H9 (cell line): Measurements from ENCODE around the gene TMCO4. TPM values are rescaled to one million over a fixed set of nuclear protein-coding genes. Genes with fewer than 3 reads are reported as not detected.

ENCODE experiments used
- DNase-seq: peaks from one replicate; pipeline ENCODE4 v3.0.0-alpha.2; 2017
- H2AFZ ChIP-seq: one replicate; pipeline ENCODE4 v1.6.1; 2013; ENCODE audit warnings: mild to moderate bottlenecking, low read length, control low read depth, moderate library complexity
- H2AK5ac ChIP-seq: 2 replicates; pipeline ENCODE4 v1.6.1; 2013; ENCODE audit warnings: low read length, control low read depth, mixed read lengths; ENCODE audit not compliant: insufficient read length
- H2BK120ac ChIP-seq: one replicate; pipeline ENCODE4 v1.6.1; 2013; ENCODE audit warnings: low read depth, mild to moderate bottlenecking, low read length, control low read depth, inconsistent platforms; ENCODE audit not compliant: poor library complexity, severe bottlenecking
- H2BK12ac ChIP-seq: 2 replicates; pipeline ENCODE4 v1.6.1; 2013; ENCODE audit warnings: low read length, control low read depth, mixed read lengths, low read depth; ENCODE audit not compliant: insufficient read length
- H2BK15ac ChIP-seq: 2 replicates; pipeline ENCODE4 v1.6.1; 2013; ENCODE audit warnings: low read depth, low read length, control low read depth
- H2BK20ac ChIP-seq: one replicate; pipeline ENCODE4 v1.6.1; 2013; ENCODE audit warnings: low read depth, mild to moderate bottlenecking, low read length, control low read depth, inconsistent platforms; ENCODE audit not compliant: poor library complexity, severe bottlenecking
- H2BK5ac ChIP-seq: 2 replicates; pipeline ENCODE4 v1.6.1; 2013; ENCODE audit warnings: low read length, control low read depth, mixed read lengths; ENCODE audit not compliant: insufficient read length
- H3K14ac ChIP-seq: 2 replicates; pipeline ENCODE4 v1.6.1; 2013; ENCODE audit warnings: low read length, control low read depth; ENCODE audit not compliant: insufficient read depth
- H3K18ac ChIP-seq: 2 replicates; pipeline ENCODE4 v1.6.1; 2013; ENCODE audit warnings: low read depth, mild to moderate bottlenecking, mixed read lengths, low read length, control low read depth; ENCODE audit not compliant: insufficient read length
- H3K23ac ChIP-seq: 2 replicates; pipeline ENCODE4 v1.6.1; 2013; ENCODE audit warnings: low read length, control low read depth, mixed read lengths, low read depth; ENCODE audit not compliant: insufficient read length
- H3K23me2 ChIP-seq: 2 replicates; pipeline ENCODE4 v1.6.1; 2013; ENCODE audit warnings: low read depth, mild to moderate bottlenecking, mixed read lengths, low read length, control low read depth; ENCODE audit not compliant: insufficient read length, poor library complexity, severe bottlenecking
- H3K27ac ChIP-seq: 2 replicates; pipeline ENCODE4 v1.5.1; 2013; ENCODE audit warnings: low read length, control low read depth, mixed read lengths, low read depth; ENCODE audit not compliant: insufficient read length
- H3K27me3 ChIP-seq: 2 replicates; pipeline ENCODE4 v1.6.1; 2013; ENCODE audit warnings: low read length, control low read depth, inconsistent platforms; ENCODE audit not compliant: insufficient read depth
- H3K4ac ChIP-seq: 2 replicates; pipeline ENCODE4 v1.6.1; 2013; ENCODE audit warnings: low read depth, mild to moderate bottlenecking, control low read depth, inconsistent platforms, low read length, moderate library complexity
- H3K4me1 ChIP-seq: 2 replicates; pipeline ENCODE4 v1.6.1; 2013; ENCODE audit warnings: low read length, control low read depth, inconsistent platforms; ENCODE audit not compliant: insufficient read depth
- H3K4me2 ChIP-seq: 2 replicates; pipeline ENCODE4 v1.6.1; 2013; ENCODE audit warnings: low read length, control low read depth, mixed read lengths; ENCODE audit not compliant: insufficient read length, insufficient read depth
- H3K56ac ChIP-seq: 2 replicates; pipeline ENCODE4 v1.6.1; 2013; ENCODE audit warnings: low read depth, mild to moderate bottlenecking, mixed read lengths, low read length, control low read depth; ENCODE audit not compliant: insufficient read length
- H3K79me1 ChIP-seq: 2 replicates; pipeline ENCODE4 v1.6.1; 2013; ENCODE audit warnings: low read depth, mild to moderate bottlenecking, moderate library complexity, low read length, control low read depth, inconsistent platforms; ENCODE audit not compliant: insufficient read depth, poor library complexity, severe bottlenecking
- H3K79me2 ChIP-seq: 2 replicates; pipeline ENCODE4 v1.6.1; 2013; ENCODE audit warnings: low read length, control low read depth, inconsistent platforms; ENCODE audit not compliant: insufficient read depth
- H3K9ac ChIP-seq: 2 replicates; pipeline ENCODE4 v1.6.1; 2013; ENCODE audit warnings: low read length, control low read depth, mixed read lengths; ENCODE audit not compliant: insufficient read length; ENCODE audit errors: extremely low read depth
- H3K9me3 ChIP-seq: one replicate; pipeline ENCODE4 v1.6.1; 2013; ENCODE audit warnings: low read depth, low read length, inconsistent platforms; ENCODE audit not compliant: control insufficient read depth
- H3T11ph ChIP-seq: one replicate; pipeline ENCODE4 v1.6.1; 2013; ENCODE audit warnings: mild to moderate bottlenecking, low read length, control low read depth, inconsistent platforms
- H4K20me1 ChIP-seq: one replicate; pipeline ENCODE4 v1.6.1; 2013; ENCODE audit not compliant: control insufficient read depth, insufficient read length, insufficient read depth
- H4K5ac ChIP-seq: 2 replicates; pipeline ENCODE4 v1.6.1; 2013; ENCODE audit warnings: low read depth, mild to moderate bottlenecking, mixed read lengths, low read length, control low read depth; ENCODE audit not compliant: insufficient read length
- H4K8ac ChIP-seq: replicated peaks from 2 replicates; pipeline ENCODE4 v1.6.1; 2013; ENCODE audit warnings: low read length, control low read depth, mixed read lengths, low read depth; ENCODE audit not compliant: insufficient read length
- H4K91ac ChIP-seq: 2 replicates; pipeline ENCODE4 v1.6.1; 2013; ENCODE audit warnings: low read depth, mild to moderate bottlenecking, moderate library complexity, mixed read lengths, low read length, control low read depth; ENCODE audit not compliant: insufficient read length
- H3K27ac Mint-ChIP-seq, 3 experiments: 2 replicates in 2 of 3; 3 replicates in 1 of 3; pipeline ENCODE4 v1.8.0; 2020 to 2021; ENCODE audit warnings: mixed read lengths in 3 of 3, mild to moderate bottlenecking in 1 of 3, moderate library complexity in 1 of 3
- H3K27me3 Mint-ChIP-seq: 2 replicates; pipeline ENCODE4 v1.8.0; 2021; ENCODE audit warnings: low read depth, mild to moderate bottlenecking, moderate library complexity, mixed read lengths
- H3K36me3 Mint-ChIP-seq, 3 experiments: 2 replicates in 2 of 3; 3 replicates in 1 of 3; pipeline ENCODE4 v1.8.0; 2020 to 2021; ENCODE audit warnings: low read depth in 3 of 3, mixed read lengths in 3 of 3; ENCODE audit not compliant: insufficient read depth in 1 of 3
- H3K4me1 Mint-ChIP-seq, 2 experiments: 2 replicates each; pipeline ENCODE4 v1.8.0; 2020; ENCODE audit warnings: mixed read lengths in 2 of 2
- H3K4me3 Mint-ChIP-seq, 2 experiments: 2 replicates in 1 of 2; 3 replicates in 1 of 2; pipeline ENCODE4 v1.8.0; 2020 to 2021; ENCODE audit warnings: mild to moderate bottlenecking in 2 of 2, mixed read lengths in 2 of 2, moderate library complexity in 1 of 2
- H3K9me3 Mint-ChIP-seq, 2 experiments: 2 replicates in 1 of 2; 3 replicates in 1 of 2; pipeline ENCODE4 v1.8.0; 2020; ENCODE audit warnings: mild to moderate bottlenecking in 2 of 2, mixed read lengths in 2 of 2, moderate library complexity in 1 of 2
- CTCF ChIP-seq: fragments of 200-600 bp; sonication (generic); conservative IDR thresholded peaks from 3 replicates; pipeline ENCODE4 v1.8.0; 2021; ENCODE audit warnings: antibody characterized with exemption, mild to moderate bottlenecking
- WGBS: extraction: QIAGEN DNeasy Blood & Tissue Kit; methylation state at CpG from one replicate; pipeline ENCODE4 v1.1.7; 2013; ENCODE audit warnings: missing lambda C conversion rate, low lambda C conversion rate, mixed read lengths; ENCODE audit not compliant: insufficient read length; ENCODE audit errors: extremely low coverage; 5-methylcytosine and 5-hydroxymethylcytosine counted together
- total RNA-seq: library from RNA; stranded (reverse); gene quantifications from 2 replicates; pipeline ENCODE4 v1.2.1, GENCODE V29; 2021

Gene TMCO4
- total RNA-seq, 1 experiment from 2014 or later, result 4.0 TPM

GRCh38 chr1:19694298-19694697 is 105.4 kb downstream of the TMCO4 start:
- Histone ChIP-seq H3T11ph (no peak overlapping the region), H3K9ac (no peak overlapping the region), H3K27ac (no peak overlapping the region), H2BK12ac (no peak overlapping the region), H4K8ac (no peak overlapping the region), H4K20me1 (no peaks in the 10 kb centered on the region), H2BK15ac (no peak overlapping the region), H3K27me3 (no peaks in the 10 kb centered on the region), H3K18ac (no peak overlapping the region), H4K91ac (no peak overlapping the region), H3K23me2 (no peaks in the 10 kb centered on the region), H3K14ac (no peak overlapping the region; the same call in 1 of the 2 replicates), H3K56ac (no peak overlapping the region), H3K79me2 (no peaks in the 10 kb centered on the region), H3K79me1 (no peaks in the 10 kb centered on the region), H2BK5ac (no peak overlapping the region), H2BK20ac (no peak overlapping the region), H3K9me3 (no peaks in the 10 kb centered on the region), H4K5ac (no peak overlapping the region), H2BK120ac (no peak overlapping the region), H2AK5ac (no peak overlapping the region), H3K4ac (no peak overlapping the region), H2AFZ (no peak overlapping the region), H3K4me1 (no peaks in the 10 kb centered on the region), H3K23ac (no peak overlapping the region), H3K4me2 (no peak overlapping the region)
- Mint-ChIP-seq H3K27ac (peak overlapping the region in 1 of 3 experiments; percentile 83; a peak in 1 of 7 replicates), H3K4me1 (peaks cover 10 to 15% of the 10 kb centered on the region in 2 experiments), H3K4me3 (no peak overlapping the region), H3K36me3 (no peaks in the 10 kb centered on the region; a peak in 1 of 7 replicates), H3K9me3 (no peaks in the 10 kb centered on the region), H3K27me3 (peaks cover 4% of the 10 kb centered on the region)
- no CpG with 5 or more reads among the region's 14 CpGs for WGBS
- DNase-seq, result no peak
- no peak for TF ChIP-seq CTCF
